H7 (cell line): Measurements from ENCODE around the gene EXOSC5. TPM values are rescaled to one million over a fixed set of nuclear protein-coding genes. Genes with fewer than 3 reads are reported as not detected.
"Not testable (repeated sequence)": the region's sequence is repeated elsewhere in the genome, so short reads cannot be mapped to it uniquely, and the experiment has no call there.

Experiments
- DNase-seq: peaks from one replicate; pipeline ENCODE4 v3.0.0; 2012
- H3K27me3 ChIP-seq: 2 replicates; pipeline ENCODE4 v1.6.0; 2011; ENCODE audit warnings: mild to moderate bottlenecking, low read length; ENCODE audit not compliant: control insufficient read depth, insufficient read depth
- H3K36me3 ChIP-seq: replicated peaks from 2 replicates; pipeline ENCODE4 v1.5.1; 2011; ENCODE audit warnings: low read length; ENCODE audit not compliant: control insufficient read depth, insufficient read depth
- H3K4me3 ChIP-seq: 2 replicates; pipeline ENCODE4 v1.5.1; 2011; ENCODE audit warnings: low read depth, mild to moderate bottlenecking, control low read depth, low read length, moderate library complexity; ENCODE audit not compliant: insufficient read depth
- total RNA-seq: library from RNA; depleted of rRNA; stranded (reverse); fragments of >200 nt; shearing (Covaris generic); gene quantifications from 2 replicates; pipeline ENCODE4 v1.2.3, GENCODE V29; 2014; rRNA removed

Gene EXOSC5
- 79.6 and 83.0 TPM in 2 replicates for total RNA-seq

- Histone ChIP-seq H3K4me3 (peak within 1 kb of the TSS; percentile 87), H3K36me3 (no peaks in the 10 kb centered on the region), H3K27me3 (no peaks in the 10 kb centered on the region)
- DNase-seq, result peak; percentile 99
Observed at GRCh38 chr19:41397086-41398049, at the start of gene EXOSC5, which contains the start of gene BCKDHA. Gene EXOSC5 (minus strand): TSS chr19:41397359. CDS start chr19:41397328, 31 bp downstream. Gene BCKDHA (plus strand): TSS chr19:41397818. CDS start chr19:41397828, 10 bp downstream.

DNA sequence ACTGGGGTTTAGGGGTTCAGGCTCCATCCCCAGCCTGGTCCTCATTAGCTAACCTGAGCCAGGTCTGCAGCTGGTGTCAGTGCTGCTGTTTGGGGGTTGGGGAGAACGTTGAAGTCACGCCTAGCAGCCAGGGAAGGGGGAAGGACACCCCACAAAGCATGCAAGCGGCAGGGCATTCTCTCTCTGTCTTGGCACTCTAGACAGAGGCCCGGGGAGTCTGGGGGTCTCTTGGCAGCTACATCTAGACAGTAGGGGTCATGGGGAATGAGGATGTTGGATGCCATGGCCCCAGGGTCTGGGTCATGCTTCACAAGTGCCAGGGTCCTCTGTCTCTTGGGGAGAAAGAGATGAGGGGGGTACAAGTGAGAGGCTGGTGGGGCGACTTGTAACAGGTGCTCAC is 48.4 kb upstream of the EXOSC5 start:
- no peaks in the 10 kb centered on the region for H3K36me3 ChIP-seq
- no peaks in the 10 kb centered on the region; the same call in 1 of the 2 replicates for H3K27me3 ChIP-seq
- DNase-seq, result no peak
- no peak overlapping the region for H3K4me3 ChIP-seq

DNA sequence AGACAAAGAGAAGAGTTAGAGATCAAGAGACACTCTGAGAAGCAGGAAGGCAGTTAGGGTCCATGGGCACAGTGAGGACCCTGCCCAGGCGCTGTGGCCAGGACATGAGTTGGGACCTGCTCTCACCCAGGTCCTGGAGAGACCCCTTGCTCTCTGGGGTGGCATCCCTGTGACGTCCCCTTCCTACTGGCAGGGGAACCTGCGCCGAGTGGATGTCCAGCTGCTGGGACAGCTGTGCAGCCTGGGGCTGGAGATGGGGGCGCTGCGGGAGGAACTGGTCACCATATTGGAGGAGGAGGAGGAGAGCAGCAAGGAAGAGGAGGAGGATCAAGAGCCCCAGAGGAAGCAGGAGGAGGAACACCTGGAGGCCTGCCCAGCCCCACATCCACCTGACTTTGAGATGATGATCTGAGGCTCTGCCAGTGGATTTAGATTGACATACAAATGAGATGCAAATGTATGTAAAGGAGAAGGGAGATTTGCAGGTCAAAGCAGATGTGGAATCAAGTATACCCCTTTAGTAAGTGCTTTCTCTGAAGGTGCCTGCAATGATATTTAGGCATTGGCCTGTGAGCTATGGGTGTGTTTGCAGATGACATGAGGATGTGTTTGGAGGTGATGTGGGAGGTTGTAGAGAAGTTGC is 46.8 kb upstream of the EXOSC5 start:
- DNase-seq, result peak; percentile 38
- H3K4me3 ChIP-seq, result no peak overlapping the region
- no peaks in the 10 kb centered on the region; the same call in 1 of the 2 replicates for H3K27me3 ChIP-seq
- no peaks in the 10 kb centered on the region for H3K36me3 ChIP-seq

DNA sequence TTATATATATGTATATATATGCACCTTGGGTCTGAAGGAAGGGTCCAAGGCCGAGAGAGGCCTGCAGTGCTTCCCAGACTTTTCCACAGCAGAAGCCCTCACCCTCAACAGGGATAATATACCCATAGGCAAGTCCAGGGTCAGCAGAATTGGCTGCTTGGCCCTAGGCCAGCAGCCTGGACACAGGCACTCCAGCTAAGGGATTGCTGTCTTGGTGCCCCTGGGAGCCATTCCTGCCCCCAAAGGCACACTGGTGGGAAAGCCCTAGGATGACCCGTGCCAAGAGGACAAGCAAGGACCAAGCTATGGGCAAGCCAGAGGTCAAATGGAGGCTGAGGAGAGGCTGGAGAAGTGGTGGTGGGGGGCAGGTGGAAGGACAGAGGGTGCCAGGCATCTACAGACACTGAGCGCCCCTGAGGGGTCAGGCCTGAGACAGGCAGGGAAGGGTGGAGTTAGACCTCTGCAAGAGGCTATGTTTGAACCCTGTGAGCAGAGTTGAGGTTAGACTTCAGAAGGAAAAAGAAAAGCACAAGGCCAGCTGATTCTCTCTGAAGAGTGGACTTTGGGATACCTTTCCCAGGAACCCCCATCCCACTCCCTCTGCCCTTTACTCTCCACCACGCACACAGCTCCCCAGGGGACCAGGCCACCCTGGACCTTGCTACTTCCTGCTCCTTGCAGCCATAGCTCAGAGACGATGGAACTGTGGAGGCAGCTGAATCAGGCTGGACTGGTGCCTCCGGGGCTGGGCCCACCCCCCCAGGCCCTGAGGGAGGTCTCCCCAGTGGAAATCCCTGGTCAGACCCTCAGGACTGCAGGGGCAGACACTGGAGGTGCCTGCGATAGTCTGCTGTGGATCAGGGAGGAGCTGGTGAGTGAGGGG is 45.6 kb upstream of the EXOSC5 start, which contains the start of gene ERICH4:
Gene ERICH4 (plus strand): TSS at position 684 of the 883 bp plus-strand sequence. CDS start 14 bp downstream, at position 698.
- peak; percentile 20 for DNase-seq
- H3K36me3 ChIP-seq, result peaks cover 4% of the 10 kb centered on the region
- H3K4me3 ChIP-seq, result no peak within 1 kb of the TSS

DNA sequence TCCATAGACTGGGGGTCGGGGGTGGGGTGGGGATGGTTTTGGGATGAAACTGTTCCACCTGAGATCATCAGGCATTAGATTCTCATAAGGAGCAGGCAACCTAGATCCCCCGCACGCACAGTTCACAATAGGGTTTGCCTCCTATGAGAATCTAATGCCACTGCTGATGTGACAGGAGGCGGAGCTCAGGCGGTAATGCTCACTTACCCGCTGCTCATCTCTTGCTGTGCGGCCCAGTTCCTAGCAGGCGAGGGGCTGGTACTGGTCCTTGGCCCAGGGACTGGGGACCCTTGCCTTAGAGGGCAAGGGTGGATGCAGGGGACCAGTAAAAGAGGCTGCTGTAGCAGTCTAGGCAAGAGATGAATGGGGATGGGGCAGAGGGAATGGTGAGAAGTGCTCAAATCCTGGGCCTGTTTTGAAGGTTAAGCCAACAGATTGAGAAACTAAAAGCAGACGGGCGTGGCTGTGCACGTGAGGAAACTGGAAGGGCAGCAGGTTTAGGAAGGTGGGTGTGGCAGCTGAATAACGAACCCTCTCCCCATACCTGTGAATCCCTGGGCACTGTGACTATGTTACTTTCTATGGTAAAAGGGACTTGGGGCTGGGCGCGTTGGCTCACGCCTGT is 44.3 kb upstream of the EXOSC5 start:
- peaks cover 4% of the 10 kb centered on the region for H3K36me3 ChIP-seq
- H3K4me3 ChIP-seq, result no peak overlapping the region
- no peaks in the 10 kb centered on the region; the same call in 1 of the 2 replicates for H3K27me3 ChIP-seq
- DNase-seq, result no peak

More for the DNA sequence above, 45.6 kb upstream of the EXOSC5 start, which contains the start of gene ERICH4:
- no peaks in the 10 kb centered on the region; the same call in 1 of the 2 replicates for H3K27me3 ChIP-seq

DNA sequence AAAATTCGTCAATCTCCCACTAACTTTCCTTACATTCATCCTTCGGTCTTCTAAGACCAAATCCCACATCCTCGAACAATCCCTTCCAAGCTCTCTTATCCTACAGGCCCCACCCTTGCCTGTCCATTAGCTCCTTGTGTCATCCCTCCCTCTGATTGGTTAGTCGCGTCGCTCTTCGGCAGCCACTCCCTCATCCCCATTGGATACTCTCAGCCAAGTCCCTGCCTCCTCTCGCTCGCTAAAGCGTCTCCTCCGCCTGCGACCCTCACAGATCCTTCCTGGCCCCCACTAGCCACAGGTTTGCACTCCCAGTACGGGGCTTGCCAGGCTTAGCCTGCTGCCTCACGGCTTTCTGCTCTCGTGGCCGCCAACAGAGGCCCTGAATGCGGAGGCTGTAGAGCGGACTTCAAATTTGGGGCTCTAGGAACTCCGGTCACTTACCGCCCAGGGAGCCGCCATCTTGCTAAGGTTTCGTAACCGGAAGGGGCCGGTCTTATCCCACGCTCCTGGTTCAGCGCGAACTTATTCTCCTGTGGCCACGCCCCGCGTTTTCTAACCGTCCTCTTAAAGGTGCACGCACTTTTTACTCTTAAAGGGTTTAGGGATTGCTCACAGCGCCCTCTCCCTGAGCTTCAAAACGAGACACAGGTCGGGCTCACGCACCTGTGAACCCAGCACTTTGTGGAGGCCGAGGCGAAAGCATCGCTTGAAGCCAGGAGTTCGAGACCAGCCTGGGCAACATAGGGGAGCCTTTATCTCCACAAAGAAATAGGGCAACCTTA is 42.5 kb upstream of the EXOSC5 start, which contains the start of gene DMAC2:
Gene DMAC2 (minus strand): TSS at position 472 of the 782 bp plus-strand sequence. CDS start 13 bp downstream, at position 459.
- DNase-seq, result peak; percentile 98
- Histone ChIP-seq H3K36me3 (peaks cover 4% of the 10 kb centered on the region), H3K27me3 (no peaks in the 10 kb centered on the region), H3K4me3 (peak within 1 kb of the TSS; percentile 79)

GRCh38 chr19:41437944-41438574 is 40.9 kb upstream of the EXOSC5 start:
- H3K36me3 ChIP-seq, result peaks cover 4% of the 10 kb centered on the region
- H3K4me3 ChIP-seq, result no peak overlapping the region
- peak; percentile 32 for DNase-seq
- no peaks in the 10 kb centered on the region for H3K27me3 ChIP-seq

- no peaks in the 10 kb centered on the region for H3K27me3 ChIP-seq
- DNase-seq, result no peak
- no peak overlapping the region for H3K4me3 ChIP-seq
- H3K36me3 ChIP-seq, result peaks cover 16% of the 10 kb centered on the region
Observed at GRCh38 chr19:41436674-41436951, 39.5 kb upstream of the EXOSC5 start.

DNA sequence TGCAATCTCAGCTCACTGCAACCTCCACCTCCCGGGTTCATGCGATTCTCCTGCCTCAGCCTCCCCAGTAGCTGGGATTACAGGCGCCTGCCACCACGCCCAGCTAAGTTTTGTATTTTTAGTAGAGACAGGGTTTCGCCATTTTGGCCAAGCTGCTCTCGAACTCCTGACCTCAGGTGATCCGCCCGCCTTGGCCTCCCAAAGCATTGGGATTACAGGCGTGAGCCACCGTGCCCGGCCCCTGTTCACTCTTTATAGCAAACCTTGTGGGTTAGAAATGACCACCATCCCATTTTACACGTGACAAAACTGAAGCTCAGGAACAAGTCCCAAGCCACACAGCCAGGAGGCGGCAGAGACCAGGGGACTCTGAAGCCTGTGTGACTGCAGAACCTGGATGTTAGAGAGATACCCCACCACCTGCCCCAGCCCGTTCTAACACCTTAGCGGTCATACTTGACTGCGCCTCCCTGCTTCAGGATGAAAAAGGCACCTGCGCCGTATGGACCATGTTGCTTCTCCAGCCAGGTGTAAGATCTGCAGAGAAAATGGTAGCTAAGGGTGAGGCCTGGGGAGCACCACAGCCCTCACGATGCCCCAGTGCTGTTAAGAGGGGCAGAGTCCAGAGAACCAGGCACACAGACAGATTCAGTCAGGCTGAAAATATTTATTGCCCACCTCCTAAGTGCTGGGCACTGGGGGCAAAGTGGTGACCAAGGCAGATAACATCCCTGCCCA is 38.9 kb upstream of the EXOSC5 start:
- peak; percentile 22 for DNase-seq
- Histone ChIP-seq H3K27me3 (no peaks in the 10 kb centered on the region), H3K4me3 (no peak overlapping the region), H3K36me3 (peaks cover 16% of the 10 kb centered on the region)

GRCh38 chr19:41435376-41435775 is 38.2 kb upstream of the EXOSC5 start:
- H3K27me3 ChIP-seq, H3K4me3 ChIP-seq, DNase-seq: not testable (repeated sequence)
- H3K36me3 ChIP-seq, result peaks cover 16% of the 10 kb centered on the region

DNA sequence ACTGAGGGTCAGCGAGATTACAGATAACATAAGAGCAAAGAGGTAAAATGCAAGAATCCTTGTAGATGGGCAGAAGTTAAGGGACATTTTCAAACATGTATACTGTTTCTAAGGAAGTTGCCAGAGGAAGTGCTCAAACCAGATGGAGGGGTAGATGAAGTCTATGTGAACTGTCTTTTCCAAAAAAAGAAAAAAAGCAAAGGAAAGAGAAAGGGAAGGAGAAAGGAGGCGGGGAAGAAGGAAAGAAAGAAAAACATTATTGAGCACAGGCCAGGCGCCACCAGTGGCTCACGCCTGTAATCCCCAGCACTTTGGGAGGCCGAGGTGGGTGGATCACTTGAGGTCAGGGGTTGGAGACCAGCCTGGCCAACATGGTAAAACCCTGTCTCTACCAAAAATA is 37.3 kb upstream of the EXOSC5 start:
- Histone ChIP-seq H3K4me3 (no peak overlapping the region), H3K36me3 (peaks cover 16% of the 10 kb centered on the region), H3K27me3 (no peaks in the 10 kb centered on the region)
- no peak for DNase-seq

- Histone ChIP-seq H3K4me3 (no peak overlapping the region), H3K36me3 (peaks cover 16% of the 10 kb centered on the region), H3K27me3 (no peaks in the 10 kb centered on the region)
- peak; percentile 37 for DNase-seq
Observed at GRCh38 chr19:41433171-41433570, 36.0 kb upstream of the EXOSC5 start.
